ACC112 (cell line): ENCODE measurements around the gene PTGIS.

Experiments
- H2AFZ ChIP-seq: fragments of 200-600 bp; sonication (generic); one replicate; pipeline ENCODE4 v1.6.0; 2017; ENCODE audit warnings: antibody characterized with exemption, low read length; ENCODE audit not compliant: unreplicated experiment
- H3K27ac ChIP-seq: fragments of 200-600 bp; sonication (generic); 2 replicates; pipeline ENCODE4 v1.5.1; 2014; ENCODE audit warnings: low read depth, mild to moderate bottlenecking, antibody characterized with exemption, low read length, moderate library complexity
- H3K27me3 ChIP-seq: fragments of 200-600 bp; sonication (generic); 2 replicates; pipeline ENCODE4 v1.6.1; 2014; ENCODE audit warnings: mild to moderate bottlenecking, antibody characterized with exemption, low read length, moderate library complexity, mixed read lengths; ENCODE audit not compliant: insufficient read depth
- H3K36me3 ChIP-seq: fragments of 200-600 bp; sonication (generic); 2 replicates; pipeline ENCODE4 v1.6.1; 2016; ENCODE audit warnings: mild to moderate bottlenecking, antibody characterized with exemption, low read length, moderate library complexity, mixed read lengths; ENCODE audit not compliant: insufficient read depth
- H3K4me1 ChIP-seq: fragments of 200-600 bp; sonication (generic); one replicate; pipeline ENCODE4 v1.6.1; 2016; ENCODE audit warnings: low read length, mixed read lengths; ENCODE audit not compliant: insufficient read depth, unreplicated experiment, control insufficient read depth
- H3K4me3 ChIP-seq: fragments of 200-600 bp; sonication (generic); 2 replicates; pipeline ENCODE4 v1.5.1; 2014; ENCODE audit warnings: mild to moderate bottlenecking, low read depth, low read length
- H3K79me2 ChIP-seq: fragments of 200-600 bp; sonication (generic); one replicate; pipeline ENCODE4 v1.6.0; 2016; ENCODE audit warnings: low read length; ENCODE audit not compliant: control insufficient read depth, unreplicated experiment, insufficient read depth

PTGIS gene

DNA sequence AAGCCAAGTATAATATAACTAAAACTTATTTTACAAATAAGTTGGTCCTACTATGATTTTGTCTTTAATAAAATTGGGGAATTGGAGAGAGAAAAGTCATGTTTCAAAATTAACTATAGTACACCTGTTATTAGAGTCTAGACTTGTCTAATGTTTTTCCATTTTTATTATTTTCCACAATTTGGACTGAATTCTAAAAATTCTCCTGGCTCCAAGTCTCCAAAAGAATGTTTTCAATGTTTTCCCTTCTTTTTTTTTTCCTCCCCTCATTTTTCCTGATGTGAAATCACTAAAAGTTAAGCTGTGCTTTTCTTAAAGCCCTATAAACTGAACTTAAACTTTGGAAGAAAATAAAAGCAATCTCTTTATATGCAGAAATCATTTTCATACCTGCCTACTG is 11.3 kb downstream of the PTGIS start:
- H3K79me2 ChIP-seq, result no peaks in the 10 kb centered on the region
- no peak overlapping the region for H3K27ac ChIP-seq
- peak overlapping the region; percentile 33; the same call in 1 of the 2 replicates for H3K4me3 ChIP-seq
- peak overlapping the region; percentile 85 for H2AFZ ChIP-seq
- no peaks in the 10 kb centered on the region for H3K36me3 ChIP-seq
- H3K4me1 ChIP-seq, result peaks cover 11% of the 10 kb centered on the region
- H3K27me3 ChIP-seq, result no peaks in the 10 kb centered on the region

DNA sequence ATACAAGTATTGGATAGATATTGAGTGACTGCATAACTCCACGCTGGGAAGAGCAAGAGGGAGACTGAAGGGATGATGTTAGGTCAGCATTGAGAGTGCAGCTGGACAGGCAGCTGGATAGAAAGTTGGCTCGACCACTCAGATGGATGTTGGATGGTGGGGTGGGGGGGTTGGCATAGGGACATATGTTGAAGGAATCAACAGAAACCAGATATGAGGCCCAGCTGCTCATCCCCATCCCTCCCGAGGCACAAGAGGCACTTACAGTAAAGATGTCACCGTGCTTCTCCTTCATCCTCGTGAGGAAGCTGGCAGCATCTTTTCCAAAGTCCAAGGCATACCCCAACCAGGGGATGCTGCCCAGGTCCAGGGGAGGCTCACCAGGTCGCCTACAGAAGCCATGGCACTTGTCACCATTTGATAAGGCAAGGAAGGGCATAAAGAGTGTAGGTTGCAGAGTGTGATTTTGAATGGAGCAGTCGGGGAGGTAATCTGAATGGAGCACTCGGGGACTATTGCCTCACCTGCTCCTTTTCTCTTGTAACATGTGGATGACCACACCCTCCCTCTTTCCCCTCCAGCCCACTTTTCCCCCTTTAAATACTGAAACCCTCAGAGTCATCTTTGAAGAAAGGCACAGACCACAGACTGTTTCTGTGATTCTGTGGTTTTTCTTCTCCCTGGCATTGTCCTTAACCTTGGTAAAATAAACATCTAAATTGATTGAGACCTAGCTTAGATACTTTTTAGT is 18.0 kb downstream of the PTGIS start:
- Histone ChIP-seq H3K27ac (no peak overlapping the region), H3K27me3 (no peaks in the 10 kb centered on the region), H3K79me2 (no peaks in the 10 kb centered on the region), H3K36me3 (no peaks in the 10 kb centered on the region), H2AFZ (no peak overlapping the region), H3K4me1 (no peaks in the 10 kb centered on the region), H3K4me3 (no peak overlapping the region)

DNA sequence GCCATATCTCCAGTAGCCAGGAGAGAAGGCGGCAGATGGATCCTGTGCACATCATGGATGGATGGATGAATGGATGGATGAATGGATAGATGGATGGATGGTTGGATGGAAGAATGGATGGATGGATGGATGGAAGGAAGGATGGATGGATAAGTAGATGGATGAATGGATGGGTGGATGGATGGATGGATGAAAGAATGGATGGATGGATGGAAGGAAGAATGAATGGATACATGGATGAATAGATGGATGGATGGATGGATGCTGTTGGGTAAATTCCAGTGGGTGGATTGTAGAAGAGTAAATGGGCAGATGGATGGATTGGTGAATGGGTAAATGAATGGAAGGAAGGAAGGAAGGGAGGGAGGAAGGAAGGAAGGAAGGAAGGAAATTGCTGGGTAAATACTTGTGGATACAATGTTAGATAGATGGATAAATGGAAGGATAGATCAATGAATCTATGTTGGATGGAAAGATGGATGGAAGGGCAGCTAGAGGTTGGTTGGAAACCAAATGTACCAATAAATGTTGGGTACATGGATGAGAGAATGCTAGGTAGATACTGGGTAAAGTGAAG is 19.5 kb downstream of the PTGIS start:
- Histone ChIP-seq H3K4me1 (no peaks in the 10 kb centered on the region), H2AFZ (no peak overlapping the region), H3K36me3 (no peaks in the 10 kb centered on the region), H3K4me3 (no peak overlapping the region), H3K27ac (no peak overlapping the region), H3K27me3 (no peaks in the 10 kb centered on the region), H3K79me2 (no peaks in the 10 kb centered on the region)

- Histone ChIP-seq H2AFZ (no peak overlapping the region), H3K27ac (no peak overlapping the region), H3K36me3 (no peaks in the 10 kb centered on the region), H3K4me1 (no peaks in the 10 kb centered on the region), H3K4me3 (no peak overlapping the region), H3K79me2 (no peaks in the 10 kb centered on the region), H3K27me3 (no peaks in the 10 kb centered on the region)
These were observed 22.4 kb downstream of the PTGIS start for GRCh38 chr20:49545572-49545971.

DNA sequence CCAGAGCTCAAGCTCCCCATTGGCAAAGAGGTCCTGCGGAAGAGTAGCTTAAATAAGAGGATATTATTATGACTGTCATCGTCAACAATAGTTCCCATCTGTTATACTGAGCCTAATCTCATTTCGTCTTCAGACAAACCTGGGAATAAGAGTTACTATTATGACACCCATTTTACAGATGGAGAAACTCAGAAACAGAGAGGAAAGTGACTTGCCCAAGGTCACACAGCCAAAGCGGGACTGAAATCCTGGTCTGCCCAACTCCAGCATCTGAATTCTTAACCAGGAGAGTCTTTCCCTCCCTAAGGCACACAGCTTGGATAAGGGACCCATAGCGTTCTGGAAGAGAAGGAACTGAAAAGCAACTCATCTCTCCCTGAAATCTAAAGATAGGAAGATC is 23.4 kb downstream of the PTGIS start:
- Histone ChIP-seq H3K27me3 (no peaks in the 10 kb centered on the region), H3K4me3 (no peak overlapping the region), H3K4me1 (no peaks in the 10 kb centered on the region), H2AFZ (no peak overlapping the region), H3K36me3 (no peaks in the 10 kb centered on the region), H3K79me2 (no peaks in the 10 kb centered on the region), H3K27ac (no peak overlapping the region)

- H3K79me2 ChIP-seq, result no peaks in the 10 kb centered on the region
- no peaks in the 10 kb centered on the region for H3K36me3 ChIP-seq
- H3K4me1 ChIP-seq, result no peaks in the 10 kb centered on the region
- H3K27me3 ChIP-seq, result no peaks in the 10 kb centered on the region
- H3K27ac ChIP-seq, result no peak overlapping the region
- H2AFZ ChIP-seq, result no peak overlapping the region
- no peak overlapping the region for H3K4me3 ChIP-seq
These were observed 24.0 kb downstream of the PTGIS start for GRCh38 chr20:49543858-49544437.

DNA sequence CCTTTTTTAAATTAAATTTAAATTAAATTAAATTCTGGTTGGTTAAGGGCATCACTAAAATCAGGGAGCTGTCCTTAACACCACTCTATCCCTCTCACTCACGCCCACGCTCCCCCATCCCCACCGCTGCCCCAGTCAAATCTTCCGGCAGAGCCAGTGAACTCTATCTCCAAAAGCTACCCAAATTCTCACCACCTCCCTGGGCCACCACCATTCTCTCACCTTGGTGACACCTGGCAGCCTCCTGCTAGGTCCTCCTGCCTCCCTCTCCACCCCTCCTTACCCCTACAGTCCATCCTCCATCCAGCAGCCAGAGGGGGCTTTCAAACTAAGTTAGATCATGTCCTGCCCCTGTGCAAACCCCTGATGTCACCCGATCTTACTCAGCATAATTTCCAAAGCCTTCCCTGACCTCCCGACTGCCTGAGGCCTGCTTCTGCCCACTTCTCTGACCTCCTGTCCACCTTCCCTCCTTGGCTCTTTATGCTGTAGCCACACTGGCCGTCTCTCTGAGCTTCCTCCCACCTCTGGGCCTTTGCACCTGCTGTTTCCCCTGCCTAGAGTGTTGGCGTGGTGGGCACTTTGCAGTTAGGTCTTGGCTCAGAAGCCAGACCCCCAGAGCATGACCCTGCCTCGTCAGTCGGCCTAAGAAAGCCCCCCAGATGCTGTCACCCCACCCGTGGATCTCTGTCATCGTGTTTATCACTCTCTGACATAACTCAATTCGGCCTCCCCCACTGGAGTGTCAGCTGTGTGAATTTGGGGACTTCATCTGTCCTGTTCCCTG is 24.7 kb downstream of the PTGIS start:
- H3K36me3 ChIP-seq, result no peaks in the 10 kb centered on the region
- no peak overlapping the region for H3K27ac ChIP-seq
- H3K79me2 ChIP-seq, result no peaks in the 10 kb centered on the region
- H2AFZ ChIP-seq, result no peak overlapping the region
- H3K27me3 ChIP-seq, result no peaks in the 10 kb centered on the region
- H3K4me3 ChIP-seq, result no peak overlapping the region
- no peaks in the 10 kb centered on the region for H3K4me1 ChIP-seq

DNA sequence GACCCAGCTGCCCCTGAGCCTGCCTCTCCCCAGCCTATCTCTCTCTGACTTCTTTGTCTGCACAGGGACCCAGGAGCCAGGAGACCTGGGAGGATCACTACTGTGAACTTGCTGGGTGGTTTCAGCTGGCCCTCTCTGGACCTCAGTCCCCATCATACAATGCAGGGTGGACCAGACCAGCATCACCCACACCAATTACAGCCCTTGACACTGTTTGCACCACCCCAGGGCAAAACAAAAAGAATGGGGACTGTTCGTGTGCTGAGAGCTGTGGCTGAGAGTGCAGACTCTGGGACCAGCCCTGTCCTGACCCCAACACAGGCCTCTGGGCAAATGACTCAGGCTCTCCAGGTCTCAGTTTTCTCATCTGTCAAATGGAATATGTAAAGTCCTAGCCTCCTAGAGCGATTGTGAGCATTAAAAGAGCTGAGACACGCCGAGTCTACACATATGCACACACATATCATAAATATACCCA is 25.4 kb downstream of the PTGIS start:
- Histone ChIP-seq H3K4me3 (no peak overlapping the region), H2AFZ (no peak overlapping the region), H3K4me1 (no peaks in the 10 kb centered on the region), H3K27me3 (no peaks in the 10 kb centered on the region), H3K36me3 (no peaks in the 10 kb centered on the region), H3K27ac (no peak overlapping the region), H3K79me2 (no peaks in the 10 kb centered on the region)

GRCh38 chr20:49541733-49542513 is 26.0 kb downstream of the PTGIS start:
- Histone ChIP-seq H3K79me2 (no peaks in the 10 kb centered on the region), H3K27me3 (no peaks in the 10 kb centered on the region), H3K4me1 (no peaks in the 10 kb centered on the region), H2AFZ (no peak overlapping the region), H3K4me3 (no peak overlapping the region), H3K36me3 (no peaks in the 10 kb centered on the region), H3K27ac (no peak overlapping the region)
